Measurements from ENCODE around the gene ZNF577.

DNA sequence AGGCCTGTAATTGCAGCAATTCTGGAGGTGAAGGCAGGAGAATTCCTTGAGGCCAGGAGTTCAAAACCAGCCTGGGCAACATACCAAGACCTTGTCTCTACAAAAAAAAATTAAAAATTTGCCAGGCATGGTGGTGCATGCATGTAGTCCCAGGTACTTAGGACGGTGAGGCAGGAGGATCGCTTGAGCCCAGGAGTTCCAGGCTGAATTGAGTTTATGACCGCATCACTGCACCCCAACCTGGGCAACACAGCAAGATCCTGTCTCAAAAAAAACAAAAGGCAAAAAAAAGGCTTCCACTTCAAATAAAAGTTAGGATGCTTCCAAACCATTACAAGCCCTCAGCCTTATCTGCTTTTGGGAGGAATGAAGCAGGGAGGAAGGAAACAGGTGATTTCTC lies 5.2 kb downstream of the ZNF577 start:
- no peak for TF ChIP-seq CTCF (IDR thresholded peaks at IDR 0.05; ENCODE audit: poor library complexity)
- no peak for TF ChIP-seq EZH2phosphoT487 (IDR thresholded peaks at IDR 0.05; ENCODE audit: low read depth, severe bottlenecking, unreplicated experiment)
- TF ChIP-seq EZH2 (IDR thresholded peaks at IDR 0.05; ENCODE audit: borderline replicate concordance) = no peak
